Ovary (tissue), 10 donors: ENCODE data around the gene SUSD2. TPM values are rescaled to one million over a fixed set of nuclear protein-coding genes. Genes with fewer than 3 reads are reported as not detected.
"Not testable (repeated sequence)": the region's sequence is repeated elsewhere in the genome, so short reads cannot be mapped to it uniquely, and the experiment has no call there.

ENCODE experiments used
- DNase-seq, 5 donors: peaks; one replicate each; pipeline ENCODE4 v3.0.0-alpha.2; 2019 to 2020
- H3K27ac ChIP-seq, 2 donors: fragments of 200-600 bp; one replicate each; pipeline versions ENCODE4 v1.5.1 to v1.8.0; 2019 to 2022
- H3K27me3 ChIP-seq: fragments of 200-600 bp; one replicate; pipeline ENCODE4 v1.8.0; 2022
- H3K36me3 ChIP-seq: fragments of 200-600 bp; sonication (generic); one replicate; pipeline ENCODE4 v1.5.1; 2019
- H3K4me1 ChIP-seq: one replicate; pipeline ENCODE4 v1.8.1; 2013; ENCODE audit warnings: mild to moderate bottlenecking, moderate library complexity; ENCODE audit not compliant: insufficient read depth
- H3K4me3 ChIP-seq: fragments of 200-600 bp; sonication (generic); one replicate; pipeline ENCODE4 v1.5.1; 2017
- H3K9me3 ChIP-seq, 2 donors: fragments of 200-600 bp in 1 of 2; sonication (generic) in 1 of 2; one replicate each; pipeline versions ENCODE4 v1.5.1 to v1.8.1; 2013 to 2019; ENCODE audit warnings: mild to moderate bottlenecking in 1 of 2, moderate library complexity in 1 of 2
- EP300 ChIP-seq: sonication (generic); formaldehyde crosslinking; IDR thresholded peaks from one replicate; pipeline ENCODE4 v1.6.1; 2017; ENCODE audit warnings: antibody characterized with exemption
- POLR2A ChIP-seq: fragments of 450-650 bp; IDR thresholded peaks from one replicate; pipeline ENCODE4 v1.6.1; 2017; ENCODE audit warnings: antibody characterized with exemption, mild to moderate bottlenecking, moderate library complexity
- WGBS, 3 donors: extraction: QIAGEN DNeasy Blood & Tissue Kit in 1 of 3; methylation state at CpG; one replicate each; pipeline versions ENCODE4 v1.1.5 to v1.1.7; 2013 to 2017; 5-methylcytosine and 5-hydroxymethylcytosine counted together
- intact Hi-C, 4 donors: fragments of 100-400 bp; cut with DNase I; formaldehyde crosslinking; loops; one replicate each; pipeline versions ENCODE4 v1.11.0 to v1.15.1; 2022 to 2023
- long read RNA-seq, 3 donors: library from polyadenylated mRNA in 2 of 3; unstranded in 2 of 3; transcript quantifications; one replicate each; pipeline ENCODE4 v2.0.0 and lab custom pipeline, GENCODE V29; 2021 to 2026
- polyA plus RNA-seq, 2 donors: library from polyadenylated mRNA; stranded (reverse); fragments of 200-250 nt in 1 of 2; fragments of 350-450 nt in 1 of 2; fragmentation: Illumina TruSeq in 1 of 2; extraction: RNeasy Lipid Tissue Mini Kit (QIAGEN cat#74804) in 1 of 2; gene quantifications; one replicate each; pipeline ENCODE4 v1.2.3, GENCODE V29; 2013 to 2014
- total RNA-seq, 7 donors: library from RNA; depleted of rRNA in 2 of 7; stranded (reverse); fragments of >200 nt in 2 of 7; fragmentation: NEBNext Ultra II Directional in 3 of 7; extraction: Animal tissue kit (Norgen Biotek cat#: 25700) in 3 of 7; gene quantifications; one replicate each; pipeline versions ENCODE4 v1.1.0 to v1.2.4, GENCODE V29; 2016 to 2023
- TF ChIP-seq, protein P1 (sequence below), 3 donors: fragments of 450-650 bp in 2 of 3; fragments of 200-600 bp in 1 of 3; IDR thresholded peaks; one replicate each; pipeline versions ENCODE4 v1.5.1 to v1.8.0; 2016 to 2022; ENCODE audit warnings: antibody characterized with exemption in 3 of 3, mild to moderate bottlenecking in 1 of 3
- donor health status: DM: no; HTN: no; CAD: no; lungs with moderate emphysema.
- donor health status: DM: no; HTN: no; CAD: no.
- donor health status: Bipolar disorder and iron deficiency.
- donor health status: DM: yes; HTN: yes; CAD: no.
- donor health status: DM: no; HTN: no; CAD: no.
- donor health status: DM: yes; HTN: yes; CAD: no.

SUSD2 gene, protein sequence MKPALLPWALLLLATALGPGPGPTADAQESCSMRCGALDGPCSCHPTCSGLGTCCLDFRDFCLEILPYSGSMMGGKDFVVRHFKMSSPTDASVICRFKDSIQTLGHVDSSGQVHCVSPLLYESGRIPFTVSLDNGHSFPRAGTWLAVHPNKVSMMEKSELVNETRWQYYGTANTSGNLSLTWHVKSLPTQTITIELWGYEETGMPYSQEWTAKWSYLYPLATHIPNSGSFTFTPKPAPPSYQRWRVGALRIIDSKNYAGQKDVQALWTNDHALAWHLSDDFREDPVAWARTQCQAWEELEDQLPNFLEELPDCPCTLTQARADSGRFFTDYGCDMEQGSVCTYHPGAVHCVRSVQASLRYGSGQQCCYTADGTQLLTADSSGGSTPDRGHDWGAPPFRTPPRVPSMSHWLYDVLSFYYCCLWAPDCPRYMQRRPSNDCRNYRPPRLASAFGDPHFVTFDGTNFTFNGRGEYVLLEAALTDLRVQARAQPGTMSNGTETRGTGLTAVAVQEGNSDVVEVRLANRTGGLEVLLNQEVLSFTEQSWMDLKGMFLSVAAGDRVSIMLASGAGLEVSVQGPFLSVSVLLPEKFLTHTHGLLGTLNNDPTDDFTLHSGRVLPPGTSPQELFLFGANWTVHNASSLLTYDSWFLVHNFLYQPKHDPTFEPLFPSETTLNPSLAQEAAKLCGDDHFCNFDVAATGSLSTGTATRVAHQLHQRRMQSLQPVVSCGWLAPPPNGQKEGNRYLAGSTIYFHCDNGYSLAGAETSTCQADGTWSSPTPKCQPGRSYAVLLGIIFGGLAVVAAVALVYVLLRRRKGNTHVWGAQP
- total RNA-seq = 1 to 10 TPM in 5 of 7 donors, under 1 TPM in 2; 0.45 to 4.1 (median 2.6) TPM
- polyA plus RNA-seq = 1 to 10 TPM; 1.7 to 2.9 TPM
- long read RNA-seq, donor 1 = 0 reads
- long read RNA-seq, donor 2, partial matches to known transcripts = 5 of 8 reads
- long read RNA-seq, donor 2, other reads (novel, unspliced or antisense) = 0 of 8 reads
- long read RNA-seq, donor 3, transcript SUSD2-201 (15 exons, 3,404 nt) = major isoform, 12 of 24 reads
- long read RNA-seq, donor 3, partial matches to known transcripts = 9 of 24 reads
- long read RNA-seq, donor 3, other reads (novel, unspliced or antisense) = 3 of 24 reads

DNA sequence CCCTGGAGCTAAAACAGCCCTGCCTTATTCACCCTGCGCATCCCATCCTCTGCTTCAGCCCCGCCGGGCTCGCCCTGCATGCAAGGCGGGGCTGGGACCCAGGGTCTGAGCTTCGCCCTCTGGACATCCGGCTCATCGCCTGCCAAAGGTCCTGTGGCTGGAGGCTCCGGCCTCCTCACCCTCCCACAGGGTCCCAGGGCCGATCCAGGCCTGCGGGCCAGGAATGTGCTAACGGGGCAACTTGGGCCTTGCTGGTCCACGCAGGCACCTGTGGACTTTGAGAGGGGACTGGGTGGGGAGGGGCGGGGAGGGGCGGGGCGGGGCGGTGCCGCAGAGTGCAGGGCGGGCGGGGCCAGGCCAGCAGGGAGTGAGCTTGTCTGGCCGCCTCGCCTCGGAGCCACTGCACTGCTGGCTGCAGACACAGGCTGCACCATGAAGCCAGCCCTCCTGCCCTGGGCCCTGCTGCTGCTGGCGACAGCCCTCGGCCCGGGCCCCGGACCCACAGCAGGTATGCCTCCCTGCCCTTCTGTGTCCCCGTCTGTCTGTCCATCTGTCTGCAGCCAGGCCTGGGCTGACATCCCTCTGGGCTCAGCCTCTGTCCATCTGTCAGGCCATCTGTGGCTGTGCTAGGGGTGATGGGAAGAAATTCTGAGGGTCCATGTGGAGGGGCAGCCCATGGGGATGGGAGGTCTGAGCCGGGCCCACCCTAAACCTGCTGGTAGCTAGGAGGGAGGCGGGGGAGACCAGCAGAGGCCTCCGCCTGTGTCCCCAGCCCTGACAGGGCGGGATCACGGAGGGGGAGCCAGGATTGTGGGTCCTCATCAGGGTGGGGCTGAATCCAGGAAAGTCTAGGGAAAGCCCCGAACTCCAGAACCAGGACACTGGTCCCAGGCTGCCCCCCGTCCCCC is at the start of gene SUSD2:
Gene SUSD2 (plus strand): TSS at position 400 of the 908 bp plus-strand sequence. CDS start 33 bp downstream, at position 433.
- no peaks in the 10 kb centered on the region for H3K36me3 ChIP-seq
- intact Hi-C loops = loop anchor here in 1 of 4 donors (2.0 kb wide), 1 partner anchor 73 kb away; no protein-coding TSS in a partner anchor
- peak in 1 of 5 donors; percentile 24 for DNase-seq
- TF ChIP-seq POLR2A (no peak), EP300 (no peak)
- TF ChIP-seq, protein P1, sequence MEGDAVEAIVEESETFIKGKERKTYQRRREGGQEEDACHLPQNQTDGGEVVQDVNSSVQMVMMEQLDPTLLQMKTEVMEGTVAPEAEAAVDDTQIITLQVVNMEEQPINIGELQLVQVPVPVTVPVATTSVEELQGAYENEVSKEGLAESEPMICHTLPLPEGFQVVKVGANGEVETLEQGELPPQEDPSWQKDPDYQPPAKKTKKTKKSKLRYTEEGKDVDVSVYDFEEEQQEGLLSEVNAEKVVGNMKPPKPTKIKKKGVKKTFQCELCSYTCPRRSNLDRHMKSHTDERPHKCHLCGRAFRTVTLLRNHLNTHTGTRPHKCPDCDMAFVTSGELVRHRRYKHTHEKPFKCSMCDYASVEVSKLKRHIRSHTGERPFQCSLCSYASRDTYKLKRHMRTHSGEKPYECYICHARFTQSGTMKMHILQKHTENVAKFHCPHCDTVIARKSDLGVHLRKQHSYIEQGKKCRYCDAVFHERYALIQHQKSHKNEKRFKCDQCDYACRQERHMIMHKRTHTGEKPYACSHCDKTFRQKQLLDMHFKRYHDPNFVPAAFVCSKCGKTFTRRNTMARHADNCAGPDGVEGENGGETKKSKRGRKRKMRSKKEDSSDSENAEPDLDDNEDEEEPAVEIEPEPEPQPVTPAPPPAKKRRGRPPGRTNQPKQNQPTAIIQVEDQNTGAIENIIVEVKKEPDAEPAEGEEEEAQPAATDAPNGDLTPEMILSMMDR (IDR thresholded peaks at IDR 0.05) = no peak
- 36 to 57% (median 49%) methylated on average over 25 to 35 of the region's 35 CpGs for WGBS, 3 donors
- H3K27me3 ChIP-seq = no peaks in the 10 kb centered on the region
- no peak within 1 kb of the TSS for H3K4me3 ChIP-seq
- no peaks in the 10 kb centered on the region for H3K9me3 ChIP-seq
- peaks cover 2% of the 10 kb centered on the region for H3K4me1 ChIP-seq
- no peak within 1 kb of the TSS for H3K27ac ChIP-seq

DNA sequence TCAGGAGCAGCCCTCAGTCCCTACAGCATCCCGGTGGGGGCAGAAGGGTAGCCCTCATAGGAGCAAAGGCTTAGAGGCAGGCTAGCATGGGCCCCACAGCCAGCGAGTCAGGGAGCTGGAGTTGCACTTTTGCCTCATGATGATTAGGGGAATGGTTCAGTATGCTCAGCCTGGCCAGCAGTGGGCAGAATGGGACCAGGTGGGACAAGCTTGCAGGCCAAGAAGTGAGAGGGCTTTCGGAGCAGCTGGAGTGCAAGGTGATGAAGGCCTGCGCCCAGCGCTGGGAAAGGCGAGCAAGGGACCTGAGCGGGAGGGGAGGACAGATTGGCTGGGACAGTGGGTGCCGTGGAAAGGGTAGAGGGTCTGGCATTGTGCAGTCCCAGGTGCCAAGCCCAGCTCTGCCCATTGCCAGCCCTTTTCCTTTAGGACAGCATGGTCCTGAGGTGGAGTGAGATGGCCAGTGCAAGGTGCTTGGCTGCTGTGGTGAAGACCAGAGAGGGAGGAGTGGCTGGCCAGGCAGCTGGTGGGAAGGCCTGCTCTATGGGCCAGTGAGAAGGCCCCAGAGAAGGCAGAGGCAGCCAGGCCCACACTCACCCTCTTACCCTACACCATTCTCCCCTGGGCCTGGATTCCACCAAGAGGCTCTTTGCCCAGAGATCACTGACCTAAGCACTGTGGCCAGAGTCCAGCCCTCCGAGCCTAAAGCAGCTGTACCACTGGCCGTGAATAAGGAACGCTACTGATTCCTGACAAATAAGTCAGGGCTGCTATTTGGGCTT is 47.9 kb upstream of the SUSD2 start:
- Histone ChIP-seq H3K27ac (no peak overlapping the region), H3K4me3 (no peak overlapping the region), H3K27me3 (no peaks in the 10 kb centered on the region), H3K36me3 (no peaks in the 10 kb centered on the region), H3K9me3 (no peaks in the 10 kb centered on the region), H3K4me1 (peaks cover 7% of the 10 kb centered on the region)
- peak in 1 of 5 donors; percentile 44 for DNase-seq
- intact Hi-C loops = no loop called here
- 74 to 88% (median 81%) methylated on average over 11 of the region's 11 CpGs for WGBS, 3 donors
- no peak for TF ChIP-seq POLR2A
- TF ChIP-seq, protein P1 (IDR thresholded peaks at IDR 0.05) = peak in 1 of 3 donors; percentile 43
- no peak for TF ChIP-seq EP300

DNA sequence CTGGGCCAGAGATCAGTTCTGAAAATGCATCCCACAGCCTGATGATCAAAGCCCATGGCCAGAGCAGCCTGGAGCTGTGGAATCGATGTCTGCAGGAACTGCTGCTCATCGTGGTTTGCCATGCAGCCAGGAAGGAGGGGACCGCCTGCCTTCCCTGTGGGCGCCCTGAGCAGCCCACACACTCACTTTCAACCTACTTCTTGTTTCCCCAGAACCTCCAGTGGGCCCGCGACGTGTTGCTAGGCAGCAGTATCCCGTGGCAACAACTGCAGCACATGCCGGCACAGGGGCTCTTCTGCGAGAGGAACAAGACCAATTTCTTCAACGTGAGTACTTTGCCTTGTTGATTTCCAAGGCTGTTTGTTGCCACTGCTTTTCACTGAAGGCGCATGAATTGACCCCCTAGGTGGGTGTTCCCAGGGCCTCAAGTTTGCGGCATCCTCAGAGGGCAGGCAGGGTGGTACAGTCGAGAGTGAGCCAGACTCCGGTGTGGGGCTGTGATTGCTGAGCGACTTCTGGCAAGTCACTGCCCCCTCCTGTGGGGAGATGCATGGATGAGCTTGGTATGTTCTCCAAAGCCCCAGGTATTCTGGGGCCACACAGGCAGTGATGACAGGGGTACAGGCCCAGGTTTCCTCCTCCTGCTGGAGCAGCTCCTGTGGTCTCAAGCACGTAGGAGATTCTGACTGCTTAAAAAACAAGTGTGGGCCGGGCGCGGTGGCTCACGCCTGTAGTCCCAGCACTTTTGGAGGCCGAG is 47.0 kb upstream of the SUSD2 start:
- intact Hi-C loops = no loop called here
- 64 to 71% (median 65%) methylated on average over 22 of the region's 22 CpGs for WGBS, 3 donors
- no peaks in the 10 kb centered on the region for H3K9me3 ChIP-seq
- DNase-seq = peak; percentile 44 to 76 (median 57)
- H3K4me3 ChIP-seq = no peak overlapping the region
- no peaks in the 10 kb centered on the region for H3K27me3 ChIP-seq
- TF ChIP-seq, protein P1 (IDR thresholded peaks at IDR 0.05) = no peak
- TF ChIP-seq POLR2A (no peak), EP300 (no peak)
- H3K27ac ChIP-seq = no peak overlapping the region
- no peaks in the 10 kb centered on the region for H3K36me3 ChIP-seq
- peaks cover 7% of the 10 kb centered on the region for H3K4me1 ChIP-seq

DNA sequence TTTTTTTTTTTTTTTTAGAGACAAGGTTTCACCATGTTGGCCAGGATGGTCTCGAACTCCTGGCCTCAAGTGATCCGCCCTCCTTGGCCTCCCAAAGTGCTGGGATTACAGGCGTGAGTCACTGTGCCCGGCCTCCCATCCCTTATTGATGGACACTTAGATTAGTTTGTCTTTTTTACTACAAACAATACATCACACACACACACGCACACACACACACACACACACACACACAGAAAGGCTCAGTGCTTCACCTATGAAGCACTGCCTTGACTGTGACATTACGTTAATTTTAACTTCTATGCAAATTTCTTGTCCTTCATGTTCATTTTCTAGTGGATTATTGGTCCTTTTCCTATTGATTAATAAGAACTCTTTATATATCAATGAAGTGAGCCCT is 44.8 kb upstream of the SUSD2 start:
- H3K4me1 ChIP-seq, H3K9me3 ChIP-seq, DNase-seq, H3K27me3 ChIP-seq, H3K27ac ChIP-seq, intact Hi-C loops, H3K4me3 ChIP-seq, H3K36me3 ChIP-seq: not testable (repeated sequence)
- WGBS, 3 donors = 93 to 95% (median 95%) methylated on average over 6 of the region's 6 CpGs
